22Rv1 (cell line): ENCODE measurements around the gene PREP.

Experiments
- CTCF ChIP-seq: fragments of 450-650 bp; IDR thresholded peaks from 2 replicates; pipeline ENCODE4 v1.5.1; 2017; ENCODE audit warnings: mild to moderate bottlenecking
- ZFX ChIP-seq: fragments of 450-650 bp; IDR thresholded peaks from 2 replicates; pipeline ENCODE4 v1.6.1; 2017; ENCODE audit warnings: antibody characterized with exemption, borderline replicate concordance

GRCh38 chr6:105449756-105450390, 47.0 kb upstream of the PREP start:
- TF ChIP-seq CTCF = no peak
- no peak for TF ChIP-seq ZFX
